ENCODE data around the gene CD4.

DNA sequence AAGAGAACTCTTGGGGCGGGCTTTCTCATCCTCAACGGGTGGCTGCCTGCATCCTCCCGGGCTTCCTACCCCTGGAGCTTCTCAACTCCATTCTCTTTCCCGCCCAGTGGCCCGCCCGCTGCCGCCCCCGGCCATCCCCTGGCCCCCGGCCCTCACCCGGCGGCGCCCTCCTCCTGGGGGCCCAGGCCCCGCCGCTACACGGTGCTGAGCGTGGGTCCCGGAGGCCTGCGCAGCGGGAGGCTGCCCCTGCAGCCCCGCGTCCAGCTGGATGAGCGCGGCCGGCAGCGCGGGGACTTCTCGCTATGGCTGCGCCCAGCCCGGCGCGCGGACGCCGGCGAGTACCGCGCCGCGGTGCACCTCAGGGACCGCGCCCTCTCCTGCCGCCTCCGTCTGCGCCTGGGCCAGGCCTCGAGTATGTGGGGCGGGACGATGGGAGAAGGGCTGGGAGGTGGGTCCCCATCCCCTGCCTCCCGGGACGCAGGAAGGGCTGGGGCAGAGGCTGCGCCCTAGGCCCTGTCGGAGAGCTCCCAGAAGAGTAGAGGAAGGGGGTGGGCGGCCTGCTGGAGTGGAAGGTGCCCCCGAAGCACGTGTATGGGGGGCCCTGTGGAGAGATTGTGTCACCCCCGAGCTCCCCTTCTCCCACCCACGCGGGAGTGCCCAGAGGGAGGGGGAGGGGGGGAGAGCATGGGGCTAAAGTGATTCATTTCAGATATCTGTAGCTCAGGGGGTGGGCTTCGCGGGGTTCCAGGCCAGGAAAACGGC is 15.6 kb upstream of the CD4 start:
- TF ChIP-seq CTCF (IDR thresholded peaks at IDR 0.05) (no peak), POLR2A (IDR thresholded peaks at IDR 0.05) (no peak), EP300 (IDR thresholded peaks at IDR 0.05) (no peak), POLR2AphosphoS5 (IDR thresholded peaks at IDR 0.05) (no peak)

Data from upper lobe of left lung (tissue), 4 donors.